GM21825 (cell line): ENCODE results near the gene SLC39A11.
"Not testable (repeated sequence)": the region's sequence is repeated elsewhere in the genome, so short reads cannot be mapped to it uniquely, and the experiment has no call there.

Experiments used
- ATAC-seq: cut with Tn5 transposase; IDR thresholded peaks from one replicate; pipeline ENCODE4 v1.9.1; 2021; ENCODE audit warnings: mild to moderate bottlenecking, moderate library complexity; ENCODE audit not compliant: unreplicated experiment

SLC39A11 gene

DNA sequence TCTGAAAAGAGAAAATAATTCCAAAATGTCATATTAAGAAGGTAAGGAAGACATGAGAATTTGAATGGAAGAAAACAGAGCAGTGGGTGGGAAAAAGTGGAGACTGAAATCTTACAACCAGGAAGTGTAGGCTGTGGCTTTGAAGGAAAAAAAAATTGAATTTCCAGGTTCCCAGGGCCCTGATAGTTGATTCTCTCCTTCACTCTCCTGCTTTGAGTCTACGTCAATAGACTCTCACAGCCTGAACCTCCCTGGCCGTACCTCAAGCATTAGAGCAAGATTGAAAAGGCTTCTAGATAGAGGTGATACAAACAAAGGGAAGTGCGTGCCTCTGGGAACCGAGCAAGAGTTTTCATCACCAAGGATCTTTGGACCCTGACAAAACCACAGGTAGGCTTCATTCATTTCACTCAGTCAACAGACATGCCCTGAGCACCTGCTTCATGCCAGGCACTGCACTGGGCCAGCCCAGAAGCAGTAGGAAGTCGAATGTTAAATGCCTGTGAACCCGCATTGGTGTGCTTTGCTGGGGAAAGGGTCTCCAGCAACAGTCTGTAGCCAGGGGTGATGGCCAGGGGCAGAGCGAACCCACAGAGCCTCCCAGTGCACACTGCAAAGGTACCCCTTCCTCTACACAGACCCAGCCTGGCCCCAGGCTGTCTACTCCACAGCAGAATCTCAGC is 163.9 kb downstream of the SLC39A11 start:
- no peak for ATAC-seq

DNA sequence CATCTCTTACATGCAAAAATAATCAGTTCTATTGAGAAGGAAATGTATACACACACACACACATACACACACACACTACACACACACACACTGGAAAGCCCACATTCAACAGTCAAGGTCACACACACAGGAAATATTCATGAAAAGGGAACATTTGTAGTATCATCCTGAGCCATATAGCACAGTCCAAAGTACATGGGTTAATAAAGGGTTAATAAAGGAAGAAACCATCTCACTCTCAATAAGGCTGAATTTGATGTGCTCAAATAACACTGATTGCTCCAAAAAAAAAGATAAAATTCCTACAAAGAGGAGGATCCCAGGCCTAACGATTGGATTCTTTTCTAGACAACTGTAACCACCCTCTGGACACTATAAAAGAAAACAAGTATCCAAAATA is 164.7 kb downstream of the SLC39A11 start:
- ATAC-seq: no peak

- ATAC-seq: no peak
Observed at GRCh38 chr17:72927146-72927545, 165.3 kb downstream of the SLC39A11 start.

- ATAC-seq: no peak
Observed at GRCh38 chr17:72926171-72926570, 166.3 kb downstream of the SLC39A11 start.

- ATAC-seq: no peak
Observed at GRCh38 chr17:72924196-72924595, 168.3 kb downstream of the SLC39A11 start.

DNA sequence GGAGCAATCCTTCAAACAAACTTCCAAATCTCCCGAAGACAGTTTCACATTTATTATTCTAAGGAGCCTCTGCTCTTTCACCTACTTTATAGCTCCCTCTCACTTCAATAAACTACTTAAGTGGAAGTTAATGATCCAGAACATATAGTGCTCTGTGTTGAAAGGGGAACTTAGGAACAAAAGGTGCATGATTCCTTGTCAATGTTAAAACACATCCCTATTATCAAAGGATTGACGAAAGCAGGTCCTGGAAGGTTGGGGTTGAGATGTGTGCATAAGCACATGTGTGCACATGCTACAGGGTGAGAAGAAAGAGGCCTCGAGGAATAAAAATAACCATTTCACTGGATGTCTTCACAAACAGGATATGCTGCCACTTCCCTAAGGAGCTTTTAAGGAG is 170.3 kb downstream of the SLC39A11 start:
- no peak for ATAC-seq

GRCh38 chr17:72921347-72922054 is 171.0 kb downstream of the SLC39A11 start:
- ATAC-seq: no peak

DNA sequence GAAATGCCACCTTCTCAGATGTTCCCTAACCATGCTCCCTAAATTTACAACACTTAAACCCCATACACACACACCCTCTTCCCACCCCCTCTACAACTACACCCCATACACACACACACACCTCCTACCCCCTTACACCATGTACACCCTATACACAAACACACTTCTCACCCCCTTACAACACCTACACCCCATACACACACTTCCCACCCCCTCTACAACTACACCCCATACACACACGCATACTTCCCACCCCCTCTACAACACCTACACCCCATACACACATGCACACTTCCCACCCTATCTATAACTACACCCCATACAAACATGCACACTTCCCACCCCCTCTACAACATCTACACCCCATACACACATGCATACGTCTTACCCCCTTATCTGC is 172.0 kb downstream of the SLC39A11 start:
- no peak for ATAC-seq

- ATAC-seq: no peak
Observed at GRCh38 chr17:72916991-72917390, 175.5 kb downstream of the SLC39A11 start.

DNA sequence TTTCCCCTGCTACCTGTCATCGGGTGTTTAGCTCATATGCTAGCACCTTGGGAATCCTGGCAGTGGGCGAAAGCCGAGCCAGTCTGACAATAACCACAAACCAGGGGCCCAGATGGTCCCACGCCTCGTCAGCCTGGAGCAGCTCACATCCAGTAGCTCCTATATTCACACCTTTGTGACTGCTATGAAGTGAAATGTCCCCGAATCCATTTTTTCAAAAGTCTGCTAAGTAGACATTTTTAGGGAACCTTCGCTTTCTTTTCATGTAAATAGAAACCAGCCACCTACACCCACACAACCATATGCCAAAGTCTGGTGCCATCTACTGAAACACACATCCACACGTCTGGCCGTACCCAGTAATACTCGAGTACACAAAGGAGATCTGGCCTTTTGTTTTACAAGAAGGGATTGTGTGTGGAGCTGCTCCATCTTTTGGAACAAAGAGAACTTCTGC is 176.8 kb downstream of the SLC39A11 start:
- ATAC-seq: no peak

GRCh38 chr17:72913142-72913682 is 179.3 kb downstream of the SLC39A11 start:
- no peak for ATAC-seq

DNA sequence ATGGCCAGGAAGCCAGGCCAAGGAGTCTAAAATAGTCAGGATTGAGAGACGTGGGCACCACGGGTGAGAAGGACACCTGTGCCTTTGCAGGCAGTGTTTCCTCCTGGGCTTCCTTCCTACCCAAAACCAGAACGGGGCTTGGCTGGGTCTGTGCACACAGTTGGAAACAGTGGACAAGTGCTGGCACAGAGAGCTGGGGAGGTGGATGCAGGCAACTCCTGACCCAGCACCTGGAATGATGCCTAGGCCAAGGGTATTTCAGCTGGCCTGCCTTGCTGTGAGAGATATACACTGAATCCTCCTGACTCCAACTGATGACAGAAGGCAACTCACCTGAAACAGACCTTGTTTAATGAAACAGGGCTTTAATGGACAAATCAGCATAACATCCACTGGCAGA is 186.2 kb downstream of the SLC39A11 start:
- ATAC-seq: no peak

DNA sequence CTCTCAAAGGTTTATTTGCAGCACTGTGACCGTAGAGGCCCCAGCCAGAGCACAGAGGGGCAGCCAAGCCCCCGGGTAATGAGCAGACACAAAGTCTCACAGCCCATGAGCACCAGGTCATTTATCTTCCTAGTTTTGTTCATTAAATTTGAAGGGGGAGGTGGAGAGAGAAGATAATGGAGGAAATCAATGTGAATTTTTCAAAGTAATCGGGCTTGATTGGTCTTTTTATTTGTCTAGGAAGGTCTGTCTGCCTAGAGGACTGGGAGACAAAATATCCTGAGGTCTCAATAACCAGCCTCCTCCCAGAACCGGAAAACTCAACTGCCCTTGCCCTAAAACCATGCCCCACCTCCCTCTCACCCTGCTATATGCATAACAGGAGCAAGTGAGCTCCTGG is 189.0 kb downstream of the SLC39A11 start:
- no peak for ATAC-seq

DNA sequence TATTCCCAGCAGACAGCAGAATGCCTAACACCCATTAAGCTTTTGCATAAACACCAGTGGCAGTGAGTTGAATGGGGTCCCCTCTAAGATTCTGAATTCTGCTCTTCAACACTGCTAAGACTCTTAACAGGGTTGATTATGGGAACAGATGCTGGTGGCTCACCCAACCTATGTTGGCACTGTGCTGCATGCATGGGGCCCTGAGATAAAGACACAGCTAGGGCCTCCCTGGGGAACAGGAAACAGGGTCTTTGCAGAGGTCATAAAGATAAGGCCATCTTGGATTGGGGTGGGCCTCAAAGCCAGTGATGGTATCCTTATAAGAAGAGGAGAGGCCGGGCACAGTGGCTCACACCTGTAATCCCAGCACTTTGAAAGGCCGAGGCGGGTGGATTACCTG is 190.8 kb downstream of the SLC39A11 start:
- ATAC-seq: no peak

- no peak for ATAC-seq
Observed at GRCh38 chr17:72901083-72901482, 191.4 kb downstream of the SLC39A11 start.

GRCh38 chr17:72900654-72900971 is 191.9 kb downstream of the SLC39A11 start:
- no peak for ATAC-seq

GRCh38 chr17:72898725-72899124 is 193.8 kb downstream of the SLC39A11 start:
- ATAC-seq: no peak

DNA sequence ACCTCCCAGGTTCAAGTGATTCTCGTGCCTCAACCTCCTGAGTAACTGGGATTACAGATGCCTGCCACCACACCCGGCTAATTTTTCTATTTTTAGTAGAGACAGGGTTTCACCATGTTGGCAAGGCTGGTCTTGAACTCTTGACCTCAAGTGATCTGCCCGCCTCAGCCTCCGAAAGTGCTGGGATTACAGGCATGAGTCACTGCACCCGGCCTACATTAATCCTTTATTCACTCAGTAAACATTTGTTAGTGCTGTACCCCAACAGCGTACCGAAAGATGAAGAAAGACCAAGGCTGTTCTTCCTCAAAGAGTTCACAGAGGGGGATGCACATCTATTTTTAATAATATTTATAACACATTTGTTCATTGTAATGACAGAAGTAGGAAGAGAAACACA is 196.2 kb downstream of the SLC39A11 start:
- ATAC-seq: not testable (repeated sequence)

DNA sequence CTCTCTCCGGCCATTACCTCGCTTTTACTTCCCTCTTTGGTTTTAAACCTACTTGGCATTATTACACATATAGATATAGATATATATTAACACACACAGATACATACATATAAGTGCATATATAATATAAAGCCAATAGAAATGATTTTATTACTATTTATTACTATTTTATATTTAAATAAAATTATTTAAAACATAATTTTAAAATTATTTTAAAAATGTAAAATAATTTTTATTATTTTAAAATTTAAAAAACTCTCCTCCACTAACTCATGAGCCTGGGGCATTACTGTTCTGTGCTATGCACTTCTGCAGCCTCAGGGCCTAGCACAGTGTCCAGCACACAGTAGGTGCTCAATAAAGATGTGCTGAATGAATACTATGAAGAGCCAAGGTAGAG is 200.9 kb downstream of the SLC39A11 start:
- ATAC-seq: no peak

- ATAC-seq: no peak
Observed at GRCh38 chr17:72890711-72891110, 201.8 kb downstream of the SLC39A11 start.

DNA sequence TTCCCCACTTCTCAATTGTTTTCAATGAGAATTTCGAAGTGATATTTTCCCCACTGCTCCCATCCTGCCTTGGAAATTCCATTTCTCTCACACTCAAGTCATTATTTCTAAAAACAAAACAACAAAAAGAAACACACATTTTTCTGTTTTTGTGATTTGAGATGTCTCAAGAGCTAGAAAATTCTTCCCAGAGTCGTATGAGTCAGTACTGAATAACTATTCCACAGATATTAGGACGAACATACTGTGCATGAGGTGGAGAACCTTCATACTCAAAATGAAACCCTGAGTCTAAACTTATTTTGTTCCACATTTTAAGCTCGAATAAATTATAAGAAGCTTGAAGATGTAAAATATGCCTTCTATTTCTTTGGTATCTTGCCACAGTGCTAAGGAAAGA is 204.6 kb downstream of the SLC39A11 start:
- ATAC-seq: no peak

- no peak for ATAC-seq
Observed at GRCh38 chr17:72887322-72887721, 205.2 kb downstream of the SLC39A11 start.
